Stimulated activated CD8-positive, alpha-beta memory T cell treated with anti-CD3 and anti-CD28 coated beads, Interleukin-7, amount 100 ng/mL, for 24 hours (primary cell): ENCODE data around the gene TMCO2.

Experiments used
- DNase-seq: peaks from one replicate; pipeline ENCODE4 v3.0.0-alpha.2; 2020; ENCODE audit warnings: low read depth

The TMCO2 gene

DNA sequence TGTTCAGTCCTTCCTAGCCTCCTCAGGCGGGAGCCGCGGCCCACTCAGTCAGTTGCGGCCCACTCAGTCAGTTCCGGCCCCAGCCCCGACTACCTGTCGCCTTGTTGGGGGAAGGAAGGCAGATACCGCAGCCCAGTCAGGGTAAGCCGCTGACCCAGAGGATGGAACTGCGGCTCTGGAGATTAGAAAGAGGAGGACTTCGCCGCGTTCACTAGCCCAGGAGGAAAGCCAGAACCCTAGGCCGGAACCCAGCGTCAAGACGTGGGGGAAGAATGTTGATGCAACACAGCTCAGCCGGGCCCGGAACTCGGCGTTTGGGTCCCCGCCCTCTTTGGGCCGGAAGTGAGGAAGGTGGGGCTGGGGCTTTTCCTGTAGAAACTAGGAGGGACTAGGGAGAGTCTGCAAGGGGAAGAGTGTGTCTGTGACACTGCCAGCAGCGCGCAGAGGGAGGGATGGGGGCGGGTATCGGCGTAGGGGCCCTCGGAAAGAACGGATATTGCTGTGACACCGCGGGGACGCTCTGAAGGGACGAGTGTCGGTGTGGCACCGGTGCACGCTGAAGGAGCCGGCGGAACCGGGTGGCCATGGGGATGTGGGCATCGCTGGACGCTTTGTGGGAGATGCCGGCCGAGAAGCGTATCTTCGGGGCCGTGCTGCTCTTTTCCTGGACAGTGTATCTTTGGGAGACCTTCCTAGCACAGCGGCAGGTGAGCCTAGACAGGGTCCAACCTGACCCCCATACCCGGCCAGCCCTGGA lies 10.1 kb downstream of the TMCO2 start, which contains the start of gene ZMPSTE24:
ZMPSTE24 (plus strand) TSS at position 549 of the 757 bp plus-strand sequence; CDS start at position 585, 36 bp downstream.
- DNase-seq = peak; percentile 91

- no peak for DNase-seq
Measured at GRCh38 chr1:40258445-40258769, 10.7 kb downstream of the TMCO2 start.

DNA sequence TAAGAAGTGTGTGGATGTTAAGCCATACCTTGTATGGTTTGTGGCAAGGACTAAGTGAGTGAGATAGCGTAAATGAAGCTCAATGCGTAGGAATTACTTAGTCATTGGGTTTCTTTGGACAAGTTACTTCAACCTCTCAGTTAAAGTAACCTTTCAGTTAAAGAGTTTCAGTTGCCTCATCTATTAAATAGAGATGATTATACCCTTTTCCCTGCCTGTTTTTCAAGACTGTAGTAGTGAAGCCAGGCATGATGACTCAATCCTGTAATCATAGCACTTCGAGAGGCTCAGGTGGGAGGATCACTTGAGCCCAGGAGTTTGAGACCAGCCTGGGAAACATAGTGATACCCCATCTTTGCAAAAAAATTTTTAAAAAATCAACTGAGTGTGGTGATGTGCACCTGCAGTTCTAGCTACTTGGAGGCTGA lies 16.6 kb downstream of the TMCO2 start:
- DNase-seq = no peak

GRCh38 chr1:40265298-40265697 lies 17.6 kb downstream of the TMCO2 start:
- DNase-seq = no peak

DNA sequence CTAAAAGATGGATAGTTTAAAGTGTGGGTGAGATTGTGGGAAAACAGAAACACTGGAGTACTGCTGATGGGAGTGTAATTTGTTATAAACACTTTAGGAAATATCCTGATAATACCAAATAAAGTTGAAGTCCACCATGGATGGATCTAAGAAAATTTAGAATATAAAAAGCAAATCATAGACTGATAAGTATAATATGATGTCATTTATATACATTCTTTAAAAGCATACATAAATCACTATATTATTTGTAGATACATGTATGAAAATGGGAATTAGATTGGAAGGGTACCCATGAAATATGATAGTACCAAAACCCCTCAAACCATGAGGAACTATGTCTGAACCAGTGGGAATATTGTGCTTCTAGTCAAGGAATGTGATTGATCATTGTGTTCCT lies 18.2 kb downstream of the TMCO2 start:
- no peak for DNase-seq

- DNase-seq = no peak
Measured at GRCh38 chr1:40266786-40267535, 19.2 kb downstream of the TMCO2 start.

GRCh38 chr1:40267767-40268187 lies 20.0 kb downstream of the TMCO2 start:
- no peak for DNase-seq

DNA sequence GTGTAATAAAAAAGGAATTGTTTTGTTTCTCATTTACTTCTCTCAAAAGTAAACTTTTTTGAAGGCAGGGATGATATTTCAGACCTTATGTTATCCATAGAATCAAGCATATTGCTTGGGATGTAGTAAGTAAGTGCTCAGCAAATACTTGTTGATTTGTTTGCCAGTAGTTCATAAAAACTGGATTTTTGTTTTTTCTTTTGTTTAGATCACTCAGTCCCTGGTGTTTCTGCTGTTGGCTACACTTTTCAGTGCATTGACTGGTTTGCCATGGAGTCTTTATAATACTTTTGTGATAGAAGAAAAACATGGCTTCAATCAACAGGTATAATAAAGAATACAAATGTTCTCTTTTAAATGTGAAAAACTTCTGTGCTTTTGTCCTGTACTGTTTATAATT lies 20.5 kb downstream of the TMCO2 start:
- no peak for DNase-seq

- DNase-seq = no peak
Measured at GRCh38 chr1:40270152-40270834, 22.6 kb downstream of the TMCO2 start.

GRCh38 chr1:40272653-40273213 lies 25.0 kb downstream of the TMCO2 start:
- no peak for DNase-seq

GRCh38 chr1:40273547-40274166 lies 25.9 kb downstream of the TMCO2 start:
- DNase-seq = no peak

DNA sequence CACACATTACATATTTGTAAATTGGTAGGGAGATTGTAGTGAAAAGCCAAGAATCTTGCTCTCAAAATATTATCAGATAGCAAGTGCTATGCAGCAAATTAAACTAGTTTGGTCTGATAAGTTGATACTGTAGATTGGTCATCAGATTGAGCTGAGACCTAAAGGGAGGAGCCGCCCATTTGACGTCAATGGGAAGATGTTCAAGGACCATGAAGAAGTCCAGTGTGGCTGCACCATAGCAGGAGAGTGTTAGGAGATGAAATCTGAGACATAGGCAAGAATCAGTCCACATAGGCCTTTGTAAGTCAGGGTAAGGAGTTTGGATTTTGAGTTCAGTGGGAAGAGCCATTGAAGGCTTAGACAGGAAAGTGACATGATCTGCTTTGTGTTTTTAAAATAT lies 26.6 kb downstream of the TMCO2 start:
- no peak for DNase-seq

- DNase-seq = no peak
Measured at GRCh38 chr1:40276122-40276521, 28.4 kb downstream of the TMCO2 start.

DNA sequence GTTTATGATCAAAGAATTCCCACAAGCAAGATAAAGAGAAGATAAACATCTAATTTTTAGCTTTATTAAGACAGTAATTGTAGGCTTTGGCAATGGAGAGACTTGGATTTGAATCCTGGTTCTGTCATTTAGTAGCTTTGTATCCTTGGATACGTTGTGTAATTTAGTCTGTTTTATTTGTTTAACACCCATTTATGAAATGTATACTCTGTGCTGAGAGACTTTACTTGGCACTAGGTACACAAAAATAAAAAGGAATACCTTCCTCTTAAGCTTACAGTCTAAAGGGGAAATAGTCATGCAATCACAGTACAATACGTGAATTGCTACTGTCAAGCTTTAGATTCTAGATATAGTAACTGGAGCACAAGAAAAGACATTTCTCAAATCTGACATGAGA lies 34.1 kb downstream of the TMCO2 start:
- no peak for DNase-seq

- DNase-seq = no peak
Measured at GRCh38 chr1:40291293-40291692, 43.6 kb downstream of the TMCO2 start.

DNA sequence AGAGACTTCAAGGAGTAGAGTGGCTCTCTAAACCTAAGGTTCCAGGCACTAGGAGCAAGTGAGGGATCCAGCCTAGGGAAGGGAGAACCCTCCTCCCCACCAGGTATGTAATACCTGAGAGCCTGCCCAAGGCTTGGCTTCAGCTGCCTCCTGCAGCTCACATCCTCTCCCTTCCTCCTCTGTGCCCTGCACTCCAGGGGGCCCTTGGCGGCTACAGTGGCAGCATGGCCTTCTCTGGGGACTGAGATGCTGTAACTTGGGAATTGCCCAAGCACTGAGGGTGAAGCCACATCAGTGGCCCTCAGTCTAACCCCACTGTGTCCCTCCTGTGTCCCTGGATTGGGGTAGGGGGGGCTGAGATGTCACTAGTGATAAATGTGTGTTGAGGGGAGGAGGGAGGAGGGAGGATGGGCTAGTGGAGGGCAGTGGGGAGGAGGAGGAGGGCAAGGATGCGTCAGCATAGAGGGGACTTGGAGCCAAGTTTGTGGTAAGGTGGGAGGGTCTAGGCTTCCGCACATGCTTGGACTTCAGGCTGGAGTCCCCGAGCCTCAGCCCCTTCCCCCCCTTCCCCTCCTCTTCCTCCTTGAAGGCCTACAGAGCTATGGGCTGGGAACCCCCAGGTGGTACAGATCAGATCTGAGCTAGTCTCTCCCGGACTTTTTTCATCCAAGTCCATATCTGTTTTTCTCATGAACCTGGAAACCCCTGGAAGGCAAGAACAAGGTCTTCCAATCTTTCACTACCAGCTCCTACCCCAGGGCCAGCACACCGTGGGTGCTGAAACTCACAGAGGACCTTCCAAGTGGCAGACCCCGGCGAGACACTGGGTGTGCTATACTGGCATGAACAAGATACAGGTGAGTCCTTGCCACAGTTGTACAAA lies 51.9 kb downstream of the TMCO2 start:
- no peak for DNase-seq

GRCh38 chr1:40300249-40300567 lies 52.5 kb downstream of the TMCO2 start:
- no peak for DNase-seq

GRCh38 chr1:40300651-40301050 lies 52.9 kb downstream of the TMCO2 start:
- no peak for DNase-seq

- no peak for DNase-seq
Measured at GRCh38 chr1:40301066-40301465, 53.3 kb downstream of the TMCO2 start.
